GM21786 (cell line): Measurements from ENCODE around the gene VPS26C.

Experiments
- ATAC-seq: cut with Tn5 transposase; IDR thresholded peaks from one replicate; pipeline ENCODE4 v1.9.1; 2021; ENCODE audit not compliant: unreplicated experiment

VPS26C gene

DNA sequence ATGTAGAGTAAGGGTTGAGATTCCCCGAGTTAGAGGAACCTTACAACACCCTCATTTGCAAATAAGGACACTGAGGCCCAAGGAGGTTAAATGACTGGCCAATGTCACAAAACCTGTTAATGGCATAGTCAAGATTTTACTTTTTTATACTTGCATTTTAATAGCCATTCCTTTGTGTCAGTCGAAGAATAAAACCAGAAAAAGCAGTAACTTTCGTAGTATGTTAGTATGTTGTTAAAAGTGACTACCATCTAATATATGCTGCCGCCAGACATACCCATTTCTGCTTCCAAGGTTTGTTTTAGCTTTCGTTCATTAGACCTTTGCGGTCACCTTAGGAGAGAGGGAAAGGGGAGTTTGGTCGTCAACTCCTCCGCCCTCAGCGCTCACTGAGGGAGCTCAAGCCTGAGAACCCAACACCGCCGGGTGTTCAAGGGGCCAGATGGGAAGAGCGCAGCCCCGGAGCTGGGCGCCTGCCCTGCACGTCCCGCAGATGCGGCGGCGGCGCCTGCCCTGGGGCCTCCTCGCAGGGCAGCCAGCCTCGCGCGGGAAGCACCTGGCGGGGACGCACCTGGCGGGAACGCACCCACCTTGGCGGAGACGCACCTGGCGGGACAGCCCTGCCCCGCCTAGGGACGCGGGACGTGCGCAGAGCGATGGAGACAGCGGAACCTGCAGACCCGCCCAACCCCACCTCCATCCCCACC, 466 bp downstream of the VPS26C start:
- ATAC-seq: peak; percentile 0

DNA sequence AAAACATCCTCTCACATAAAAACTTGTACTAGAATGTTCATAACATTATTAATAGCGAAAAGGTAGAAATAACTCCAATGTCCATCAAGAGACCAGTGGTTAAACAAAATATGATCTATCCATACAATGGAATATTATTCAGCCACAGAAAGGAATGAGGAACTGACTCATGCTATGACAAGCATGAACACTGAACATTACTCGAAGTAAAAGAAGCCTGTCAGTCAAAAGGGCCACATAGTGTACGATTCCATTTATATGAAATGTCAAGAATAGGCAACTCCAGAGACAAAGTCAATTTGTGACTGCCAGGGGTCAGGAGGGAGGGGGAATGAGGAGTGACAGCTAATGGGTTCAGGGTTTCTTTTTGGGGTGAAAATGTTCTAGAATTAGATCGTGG, 2.3 kb downstream of the VPS26C start:
- ATAC-seq: no peak

DNA sequence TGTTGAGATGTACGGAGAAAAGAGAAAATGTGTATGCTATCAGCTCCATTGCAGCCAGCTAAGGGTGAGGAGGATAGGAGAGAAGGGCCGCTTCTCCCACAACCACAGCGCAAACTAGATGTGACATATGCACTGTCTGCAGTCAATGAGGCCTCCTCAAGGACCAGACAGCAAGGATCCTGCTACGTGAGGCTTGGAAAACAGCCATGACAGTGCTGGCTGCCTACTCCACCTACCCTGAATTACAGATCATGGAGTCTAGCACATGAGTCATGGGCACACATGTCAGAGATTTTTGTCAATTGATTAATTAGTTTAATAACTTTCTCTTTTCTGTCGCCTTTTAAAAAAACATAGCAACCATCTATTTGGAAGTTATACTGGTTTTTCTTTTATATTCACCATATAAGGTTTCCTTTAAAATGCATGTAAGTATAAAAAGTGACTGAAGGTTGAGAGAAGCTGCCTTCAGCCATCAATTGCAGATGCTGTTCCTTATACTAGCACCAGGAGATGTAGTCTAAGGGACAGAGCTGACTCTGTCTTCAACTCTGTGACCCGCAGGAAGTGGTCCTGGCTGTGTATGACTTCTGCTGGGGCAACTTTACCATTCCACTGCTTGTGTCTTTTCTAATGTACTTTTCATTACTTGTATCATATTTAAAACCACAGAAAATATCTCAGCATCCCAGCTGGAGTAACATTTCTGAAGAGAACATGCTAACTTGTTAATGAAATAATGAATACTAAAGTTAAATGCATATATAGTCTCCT, 3.1 kb downstream of the VPS26C start:
- no peak for ATAC-seq

DNA sequence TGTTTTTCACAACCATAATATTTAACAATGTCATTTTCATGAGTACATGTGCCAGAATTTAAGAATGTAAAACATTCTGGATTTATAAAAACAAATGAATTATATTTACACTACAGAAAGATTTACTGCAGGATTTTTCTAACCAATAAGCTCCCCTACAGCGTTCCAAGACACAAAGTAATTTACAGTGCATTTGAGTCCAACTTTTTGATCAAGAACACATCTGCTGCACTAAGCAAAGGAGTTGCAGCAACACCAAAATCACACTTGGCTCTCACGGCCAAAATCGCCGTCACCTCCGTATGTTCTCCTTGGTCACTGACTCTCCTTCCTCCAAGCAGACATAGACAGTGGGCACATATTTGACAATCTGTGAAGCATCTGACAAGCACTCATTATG, 7.7 kb downstream of the VPS26C start:
- ATAC-seq: no peak

DNA sequence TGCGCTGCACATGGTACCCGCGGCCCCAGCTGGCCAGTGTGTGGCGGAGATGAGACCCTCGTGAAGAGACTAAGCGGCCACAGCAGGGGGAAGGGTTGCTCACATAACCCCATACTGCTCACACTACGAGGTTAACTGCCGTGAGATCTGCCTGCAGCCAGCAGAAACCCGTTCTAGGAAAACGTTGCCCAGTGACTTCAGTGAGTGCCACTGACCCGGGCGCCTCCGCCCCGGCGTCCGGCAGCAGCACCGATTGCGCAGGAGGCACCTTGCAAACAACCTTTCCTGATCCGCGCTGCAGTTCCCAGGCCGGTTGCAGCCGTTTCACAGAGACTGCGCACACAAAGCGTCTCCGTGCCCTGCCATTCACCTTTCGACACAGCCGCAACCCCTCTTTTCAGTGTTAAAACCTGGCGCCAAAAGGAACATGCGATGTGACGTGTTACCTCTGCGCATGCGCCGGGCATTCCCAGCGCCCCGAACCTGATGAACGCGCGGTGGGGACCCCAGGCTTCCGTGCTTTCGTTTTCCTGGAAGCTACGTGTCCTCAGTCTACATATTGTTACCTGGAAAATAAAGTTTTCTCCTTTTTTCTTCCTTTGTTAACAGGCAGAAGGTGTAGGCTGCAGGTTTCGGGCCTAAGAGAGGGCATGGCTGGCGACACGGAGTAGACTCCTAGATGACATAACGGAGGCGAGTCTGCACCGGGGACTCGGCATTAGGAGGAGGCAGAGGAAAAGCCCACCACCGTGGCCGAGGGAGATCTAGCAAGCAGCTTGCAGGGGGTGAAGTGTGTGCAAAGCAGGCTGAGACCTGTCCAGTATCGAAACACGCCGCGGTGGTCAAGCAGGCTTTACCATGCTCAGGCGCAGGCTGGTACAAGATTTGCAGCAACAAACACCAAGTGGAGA, 8.9 kb downstream of the VPS26C start:
- peak; percentile 70 for ATAC-seq

DNA sequence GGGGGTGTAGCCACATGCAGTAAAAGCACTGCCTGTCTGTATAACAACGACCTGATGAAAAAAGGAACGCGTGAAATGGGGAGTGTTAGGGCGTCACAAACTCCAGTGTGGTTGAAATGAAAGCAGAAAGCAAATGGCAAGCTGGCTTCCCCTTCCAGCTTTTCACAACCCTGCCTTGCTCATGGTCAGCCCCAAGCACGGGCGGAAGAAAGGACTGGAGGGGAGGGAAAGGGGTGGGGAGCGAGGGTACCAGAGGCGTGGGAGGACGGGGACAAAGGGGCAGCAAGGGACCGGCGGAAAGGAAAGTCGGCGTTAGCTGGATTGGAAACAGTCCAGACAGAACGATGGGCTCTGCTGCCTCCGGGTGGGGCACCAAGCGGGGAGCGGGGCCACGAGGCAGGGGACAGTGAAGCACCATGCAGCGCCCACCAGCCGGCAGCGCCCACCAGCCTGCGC, 9.6 kb downstream of the VPS26C start:
- peak; percentile 27 for ATAC-seq

DNA sequence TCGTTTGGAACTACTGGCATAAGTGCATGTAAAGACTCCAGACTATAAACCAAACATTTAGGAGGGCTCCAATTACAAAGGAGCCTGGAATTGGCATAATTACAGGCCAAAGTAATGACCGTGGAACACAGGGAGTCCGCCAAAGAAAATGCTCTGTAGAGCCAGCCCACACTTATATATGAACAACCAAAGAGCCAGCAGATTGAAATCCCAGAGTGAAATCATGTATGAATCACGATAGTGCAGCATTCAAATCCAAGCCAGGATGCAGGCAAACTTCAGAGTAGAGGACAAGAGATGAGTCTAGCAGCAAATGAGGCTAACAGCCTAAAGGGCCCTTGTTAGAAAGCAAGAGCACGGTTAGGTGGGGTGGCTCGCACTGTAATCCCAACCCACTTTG, 13.1 kb downstream of the VPS26C start:
- no peak for ATAC-seq

DNA sequence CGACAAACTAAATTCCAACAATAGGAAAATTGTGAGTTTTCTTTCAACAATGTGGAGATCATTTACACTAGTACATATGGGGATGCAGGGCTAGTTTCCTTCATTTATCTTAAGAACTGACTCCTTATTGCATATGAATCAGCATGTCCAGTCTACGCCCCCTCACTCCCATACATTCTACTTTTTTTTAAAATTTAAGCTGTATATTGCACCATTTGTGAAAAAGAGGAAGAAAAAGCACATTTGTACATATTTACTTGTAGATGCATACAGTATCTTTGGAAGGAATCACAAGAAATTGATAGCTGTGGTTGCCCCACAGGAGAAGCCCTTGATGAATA, 15.9 kb downstream of the VPS26C start:
- ATAC-seq: no peak

DNA sequence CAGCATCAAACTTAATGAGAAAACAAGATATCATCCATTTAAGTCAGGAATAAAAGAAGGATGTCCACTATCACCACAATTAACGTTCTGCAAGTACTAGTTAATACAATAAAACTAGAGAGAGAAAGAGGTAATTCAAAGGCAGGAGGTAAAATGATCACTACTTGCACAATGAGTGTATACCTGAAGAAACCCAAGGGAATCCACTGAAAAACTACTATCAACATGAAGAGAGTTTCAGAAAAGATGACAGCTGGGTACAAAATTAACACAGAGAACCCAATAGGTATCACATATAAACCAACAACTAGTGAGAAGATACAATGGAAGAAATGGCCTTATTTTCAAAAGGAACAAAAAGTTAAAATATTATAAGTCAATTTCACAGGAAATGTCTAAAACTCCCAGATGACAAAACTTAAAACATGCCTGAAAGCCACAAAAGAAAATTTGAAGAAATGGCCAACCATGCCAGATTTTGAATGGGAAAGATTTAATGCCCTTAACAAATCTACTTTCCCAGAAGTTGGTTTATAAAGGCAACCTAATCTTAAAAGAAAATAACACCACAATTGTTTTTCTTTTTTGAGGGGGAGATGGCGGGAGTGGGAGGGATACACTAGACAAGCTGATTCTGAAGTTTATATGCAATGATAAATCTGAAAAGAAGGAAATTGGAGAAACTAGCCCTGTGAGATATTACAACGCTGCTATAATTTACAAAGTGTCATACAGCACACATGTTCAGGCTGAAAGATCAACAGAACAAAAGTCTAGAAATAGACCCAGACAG, 17.8 kb downstream of the VPS26C start:
- no peak for ATAC-seq

DNA sequence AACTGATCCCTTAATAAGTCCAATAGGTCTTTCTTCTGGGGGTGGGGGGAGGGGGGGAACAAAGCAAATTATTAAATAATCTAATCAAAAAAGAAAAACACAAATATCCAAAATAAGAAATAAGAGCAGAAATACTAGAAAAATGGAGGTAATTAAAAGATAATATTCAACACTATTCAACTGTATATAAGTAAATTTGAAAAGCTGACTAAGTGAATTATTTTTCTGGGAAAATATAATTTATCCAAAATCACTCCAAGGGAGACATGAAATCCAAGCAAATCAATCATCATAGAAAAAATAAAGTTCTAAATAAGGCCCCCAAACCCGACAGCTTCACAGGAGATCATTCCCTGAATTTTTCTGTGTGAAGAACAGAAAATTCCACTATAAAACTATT, 18.8 kb downstream of the VPS26C start:
- no peak for ATAC-seq

DNA sequence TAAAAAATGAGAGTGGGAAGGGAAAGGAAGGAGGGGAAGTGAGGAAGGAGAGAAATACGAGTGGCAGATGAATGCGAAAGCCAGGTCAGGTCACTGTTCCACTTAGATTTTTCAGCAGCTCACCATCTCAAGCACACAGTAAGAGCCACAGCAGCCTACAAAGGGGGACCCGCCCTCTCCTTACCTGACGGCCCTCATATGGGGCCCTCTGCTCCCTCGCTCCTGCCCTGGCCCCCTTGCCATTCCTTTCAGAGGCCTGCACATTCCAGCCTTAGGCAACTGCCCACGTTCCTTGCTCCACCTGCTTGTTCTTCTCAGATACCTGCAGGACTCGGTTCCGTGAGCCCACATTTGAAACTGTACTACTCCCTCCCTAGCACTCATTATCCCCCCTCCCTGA, 22.0 kb downstream of the VPS26C start:
- no peak for ATAC-seq

DNA sequence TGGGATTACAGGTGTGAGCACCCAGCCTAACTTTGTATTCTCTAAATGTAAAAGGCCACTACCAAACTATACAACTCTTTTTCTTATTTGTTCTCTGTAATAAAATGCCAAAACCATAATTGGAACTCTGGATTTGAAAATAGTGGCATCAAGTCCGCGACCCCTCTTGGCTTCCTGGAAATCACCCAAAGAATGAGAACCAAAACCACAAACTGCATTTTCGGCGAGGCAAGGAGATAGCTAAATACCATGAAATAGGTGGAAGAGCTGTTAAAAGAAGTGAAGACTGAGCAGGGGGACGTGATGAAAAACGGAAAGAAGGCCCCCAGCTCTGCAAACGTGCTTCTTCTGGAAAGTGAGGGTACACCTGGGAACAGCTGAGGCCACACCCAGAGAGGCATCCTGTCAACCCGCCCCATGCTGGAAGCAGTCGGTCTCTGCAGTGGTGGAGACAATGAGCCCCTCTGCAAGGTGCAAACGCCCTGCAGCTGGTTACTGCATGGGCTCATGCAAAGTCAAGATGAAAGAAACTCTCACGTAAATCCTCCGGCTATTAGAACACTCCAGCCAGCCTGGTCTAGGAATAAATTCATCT, 22.5 kb downstream of the VPS26C start:
- no peak for ATAC-seq

DNA sequence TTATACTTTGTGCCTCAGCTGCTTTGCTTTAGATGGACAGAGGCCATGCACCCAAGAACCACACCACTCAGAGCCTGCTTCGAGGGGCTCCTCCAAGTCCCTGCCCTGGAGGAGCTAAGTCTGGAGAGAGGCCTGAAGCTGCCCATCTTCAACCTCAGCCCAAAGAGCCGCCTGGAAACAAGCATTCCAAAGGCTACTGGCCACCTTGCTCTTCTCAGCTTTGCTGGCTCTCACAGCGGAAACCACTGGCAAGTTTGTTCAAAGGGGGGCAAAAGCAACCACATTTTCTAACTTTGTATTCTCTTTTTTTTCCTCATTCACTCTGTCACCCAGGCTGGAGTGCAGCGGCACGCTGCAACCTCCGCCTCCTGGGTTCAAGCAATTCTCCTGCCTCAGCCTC, 23.2 kb downstream of the VPS26C start:
- ATAC-seq: no peak

DNA sequence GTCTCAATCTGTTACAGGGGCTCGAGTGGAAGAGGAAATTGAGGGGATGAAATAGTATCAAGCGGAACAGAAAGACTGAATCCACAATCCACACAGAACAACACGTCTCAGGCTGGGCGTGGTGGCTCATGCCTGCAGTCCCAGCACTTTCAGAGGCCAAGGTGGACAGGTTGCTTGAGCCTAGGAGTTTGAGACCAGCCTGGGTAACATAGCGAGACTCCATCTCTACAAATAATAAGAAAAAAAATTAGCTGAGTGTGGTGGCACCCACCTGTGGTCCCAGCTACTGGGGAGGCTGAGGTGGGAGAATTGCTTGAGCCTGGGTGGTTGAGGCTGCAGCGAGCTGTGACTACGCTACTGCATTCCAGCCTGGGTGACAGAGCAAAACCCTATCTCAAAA, 25.7 kb downstream of the VPS26C start:
- no peak for ATAC-seq

DNA sequence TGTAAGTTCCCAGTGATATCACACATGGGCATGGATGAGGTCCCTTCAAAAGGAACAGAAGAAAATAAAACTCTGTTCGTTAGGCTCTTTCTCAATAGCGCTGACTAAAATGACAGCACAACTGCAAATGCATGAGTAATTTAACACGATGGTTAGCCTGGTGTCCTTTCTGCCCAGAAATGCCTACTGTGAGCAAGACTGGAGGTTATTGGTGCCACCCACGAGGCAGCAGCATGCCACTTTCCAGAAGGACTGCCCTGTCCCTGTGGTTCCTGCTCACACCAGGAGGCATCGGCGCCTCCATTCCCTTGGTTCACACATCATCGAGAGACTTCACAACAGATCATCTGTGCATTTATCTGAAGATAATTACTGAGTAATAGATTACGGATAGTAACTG, 26.2 kb downstream of the VPS26C start:
- ATAC-seq: no peak

DNA sequence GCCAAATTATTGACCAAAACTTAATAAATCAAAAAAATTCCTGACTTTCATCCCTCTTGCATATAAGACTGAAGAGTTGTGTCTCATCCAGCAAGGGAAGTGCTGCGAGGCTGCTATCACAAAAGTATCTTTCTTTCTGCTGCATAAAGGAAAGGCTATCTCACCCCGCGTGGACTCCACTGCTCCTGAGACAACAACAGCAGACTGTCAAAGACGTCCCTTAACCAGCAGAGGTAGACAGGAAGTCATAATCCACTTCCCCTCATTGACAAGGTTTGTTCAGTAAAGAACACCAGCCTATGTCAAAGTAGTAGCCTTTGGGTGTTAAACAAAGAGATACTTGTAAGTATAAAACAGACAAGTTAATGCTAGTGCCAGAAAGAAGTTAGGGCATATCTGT, 29.4 kb downstream of the VPS26C start:
- ATAC-seq: no peak

DNA sequence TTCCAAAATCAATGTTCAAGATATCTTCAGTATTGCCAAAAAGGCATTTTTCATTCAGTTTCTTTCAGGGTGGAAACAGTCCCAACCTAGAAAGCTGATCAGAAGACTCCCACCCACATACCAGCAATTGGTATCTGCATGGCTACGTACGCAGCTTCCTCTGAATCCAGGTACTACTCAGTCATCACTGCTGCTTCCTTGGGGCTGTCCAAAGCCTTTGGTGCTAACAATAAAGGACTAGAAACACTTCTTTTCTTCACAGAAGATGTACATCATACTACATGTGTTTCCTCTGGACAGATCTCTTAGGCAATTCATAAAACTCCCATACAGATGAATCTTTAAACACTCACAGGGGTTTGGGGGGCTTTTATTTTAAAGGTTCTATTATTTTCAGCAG, 29.8 kb downstream of the VPS26C start:
- ATAC-seq: no peak

DNA sequence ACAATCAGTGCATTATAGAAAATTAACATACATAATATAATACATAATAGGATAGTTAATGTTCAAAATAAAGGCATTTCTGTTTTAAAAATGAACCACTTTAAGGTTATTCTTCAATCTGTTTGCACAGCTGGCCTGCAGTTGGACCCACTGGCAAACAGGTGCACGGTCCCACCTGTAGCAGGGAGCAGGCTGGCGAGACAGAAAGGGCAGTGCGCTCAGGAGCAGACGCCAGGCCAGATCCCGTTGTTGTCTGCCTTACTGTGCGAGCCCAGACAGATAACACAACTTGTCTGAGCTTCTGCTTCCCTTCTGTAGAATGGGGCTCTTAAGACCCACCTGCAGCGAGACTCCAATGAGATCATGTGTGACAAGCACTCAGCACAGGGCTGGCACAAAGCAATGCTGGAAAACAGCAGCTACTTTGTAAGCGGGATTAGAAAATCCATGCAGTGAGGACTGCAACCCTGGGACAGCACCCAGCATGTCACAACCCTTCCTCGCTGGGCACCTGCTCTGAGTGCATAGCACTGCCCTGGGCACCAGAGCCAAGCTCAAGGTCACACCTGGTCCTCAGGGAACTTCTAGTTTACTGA, 33.5 kb downstream of the VPS26C start:
- no peak for ATAC-seq

DNA sequence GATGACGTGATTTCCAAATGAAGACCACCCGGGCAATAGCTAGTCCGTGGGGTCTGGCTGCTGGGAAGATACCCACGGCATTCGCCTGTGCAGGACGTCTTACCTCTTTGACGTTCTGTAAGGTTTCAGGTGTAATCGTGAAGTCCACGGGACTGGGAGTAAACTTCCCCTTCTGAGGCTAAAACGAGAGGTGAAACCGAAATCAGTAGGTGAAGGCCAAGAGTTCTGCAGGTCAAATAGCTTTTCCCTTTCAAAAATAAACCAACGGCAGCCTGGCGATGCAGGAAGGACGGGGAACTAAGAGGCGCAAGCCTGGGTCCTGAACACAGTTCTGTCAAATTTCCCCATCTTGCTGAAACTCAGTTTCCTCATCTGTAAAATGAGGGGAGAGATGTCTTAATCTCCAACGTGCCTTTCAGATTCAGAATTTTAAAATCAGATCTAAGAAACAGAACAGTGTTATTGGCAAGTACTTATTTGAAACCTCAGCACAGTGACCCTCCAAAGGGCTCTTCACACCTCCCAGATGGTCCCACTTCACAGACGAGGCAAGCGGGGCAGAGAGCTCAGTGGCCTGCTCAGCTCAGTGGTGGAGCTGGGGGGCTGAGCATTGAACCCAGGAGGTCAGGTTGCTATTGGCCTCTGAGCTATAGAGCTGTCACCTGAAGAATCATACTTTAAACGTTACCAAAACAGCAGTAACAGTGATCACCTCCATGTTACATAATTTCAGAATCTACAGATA, 34.7 kb downstream of the VPS26C start:
- peak; percentile 77 for ATAC-seq
